Gastrocnemius medialis (tissue), 4 donors: Measurements from ENCODE around the gene SNTG2.

Experiments
- POLR2A ChIP-seq, 2 donors: fragments of 450-650 bp; IDR thresholded peaks; one replicate each; pipeline ENCODE4 v1.6.1; 2017; ENCODE audit warnings: antibody characterized with exemption in 2 of 2, mild to moderate bottlenecking in 2 of 2, moderate library complexity in 2 of 2
- TF ChIP-seq, protein P1 (sequence below), 5 experiments: fragments of 450-650 bp in 3 of 5; fragments of 200-600 bp in 2 of 5; sonication (generic) in 2 of 5; IDR thresholded peaks in 4 of 5; conservative IDR thresholded peaks in 1 of 5; 1 replicate in 4 of 5; 2 replicates in 1 of 5; pipeline ENCODE4 v1.5.1; 2016 to 2019; ENCODE audit warnings: antibody characterized with exemption in 5 of 5, mild to moderate bottlenecking in 3 of 5, moderate library complexity in 3 of 5

DNA sequence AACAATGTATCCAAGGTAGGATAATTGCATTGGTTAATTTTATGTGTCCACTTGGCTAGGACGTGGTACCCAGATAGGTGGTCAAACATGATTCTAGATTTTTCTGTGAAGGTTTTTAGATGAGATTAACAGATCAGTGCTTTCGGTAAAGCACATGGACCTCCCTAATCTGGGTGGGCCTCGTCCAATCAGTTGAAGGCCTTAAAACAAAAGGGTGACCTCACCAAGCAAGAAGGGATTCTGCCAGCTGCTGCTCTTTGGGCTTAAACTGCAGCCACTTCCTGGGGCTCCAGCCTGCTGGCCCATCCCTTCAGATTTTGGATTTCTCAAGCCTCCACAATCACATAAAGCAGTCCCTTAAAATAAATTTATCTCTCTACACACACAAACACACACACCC lies 236.5 kb downstream of the SNTG2 start:
- TF ChIP-seq, protein P1, sequence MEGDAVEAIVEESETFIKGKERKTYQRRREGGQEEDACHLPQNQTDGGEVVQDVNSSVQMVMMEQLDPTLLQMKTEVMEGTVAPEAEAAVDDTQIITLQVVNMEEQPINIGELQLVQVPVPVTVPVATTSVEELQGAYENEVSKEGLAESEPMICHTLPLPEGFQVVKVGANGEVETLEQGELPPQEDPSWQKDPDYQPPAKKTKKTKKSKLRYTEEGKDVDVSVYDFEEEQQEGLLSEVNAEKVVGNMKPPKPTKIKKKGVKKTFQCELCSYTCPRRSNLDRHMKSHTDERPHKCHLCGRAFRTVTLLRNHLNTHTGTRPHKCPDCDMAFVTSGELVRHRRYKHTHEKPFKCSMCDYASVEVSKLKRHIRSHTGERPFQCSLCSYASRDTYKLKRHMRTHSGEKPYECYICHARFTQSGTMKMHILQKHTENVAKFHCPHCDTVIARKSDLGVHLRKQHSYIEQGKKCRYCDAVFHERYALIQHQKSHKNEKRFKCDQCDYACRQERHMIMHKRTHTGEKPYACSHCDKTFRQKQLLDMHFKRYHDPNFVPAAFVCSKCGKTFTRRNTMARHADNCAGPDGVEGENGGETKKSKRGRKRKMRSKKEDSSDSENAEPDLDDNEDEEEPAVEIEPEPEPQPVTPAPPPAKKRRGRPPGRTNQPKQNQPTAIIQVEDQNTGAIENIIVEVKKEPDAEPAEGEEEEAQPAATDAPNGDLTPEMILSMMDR (IDR thresholded peaks at IDR 0.05 in 4 of 5, conservative IDR thresholded peaks at IDR 0.05 in 1 of 5): no peak
- TF ChIP-seq POLR2A (IDR thresholded peaks at IDR 0.05): no peak
